IPS DF 19.7 (cell line): ENCODE measurements around the gene AGMAT.
"Not testable (repeated sequence)": the region's sequence is repeated elsewhere in the genome, so short reads cannot be mapped to it uniquely, and the experiment has no call there.

Experiments used
- DNase-seq: peaks from one replicate; pipeline ENCODE4 v3.0.0-alpha.2; 2013; ENCODE audit warnings: low read depth, low spot score

Gene AGMAT

DNA sequence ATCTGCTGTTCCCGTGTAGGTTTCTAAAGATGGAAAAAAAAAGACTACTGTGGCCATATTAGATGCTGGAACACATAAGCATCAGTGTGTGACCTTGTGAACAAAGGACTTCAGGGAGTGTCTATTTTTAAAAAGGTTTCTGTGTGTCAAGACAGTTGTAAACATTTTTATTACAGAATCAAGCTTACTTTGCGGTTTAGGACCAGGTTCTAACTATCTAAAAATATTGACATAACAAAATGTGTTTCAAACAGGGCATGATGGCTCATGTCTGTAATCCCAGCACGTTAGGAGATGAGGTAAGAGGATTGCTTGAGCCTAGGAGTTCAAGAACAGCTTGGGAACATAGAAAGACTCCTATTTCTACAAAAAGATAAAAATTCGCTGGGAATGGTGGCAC lies 25.3 kb upstream of the AGMAT start:
- no peak for DNase-seq

- no peak for DNase-seq
These were observed 24.8 kb upstream of the AGMAT start for GRCh38 chr1:15609631-15610030.

DNA sequence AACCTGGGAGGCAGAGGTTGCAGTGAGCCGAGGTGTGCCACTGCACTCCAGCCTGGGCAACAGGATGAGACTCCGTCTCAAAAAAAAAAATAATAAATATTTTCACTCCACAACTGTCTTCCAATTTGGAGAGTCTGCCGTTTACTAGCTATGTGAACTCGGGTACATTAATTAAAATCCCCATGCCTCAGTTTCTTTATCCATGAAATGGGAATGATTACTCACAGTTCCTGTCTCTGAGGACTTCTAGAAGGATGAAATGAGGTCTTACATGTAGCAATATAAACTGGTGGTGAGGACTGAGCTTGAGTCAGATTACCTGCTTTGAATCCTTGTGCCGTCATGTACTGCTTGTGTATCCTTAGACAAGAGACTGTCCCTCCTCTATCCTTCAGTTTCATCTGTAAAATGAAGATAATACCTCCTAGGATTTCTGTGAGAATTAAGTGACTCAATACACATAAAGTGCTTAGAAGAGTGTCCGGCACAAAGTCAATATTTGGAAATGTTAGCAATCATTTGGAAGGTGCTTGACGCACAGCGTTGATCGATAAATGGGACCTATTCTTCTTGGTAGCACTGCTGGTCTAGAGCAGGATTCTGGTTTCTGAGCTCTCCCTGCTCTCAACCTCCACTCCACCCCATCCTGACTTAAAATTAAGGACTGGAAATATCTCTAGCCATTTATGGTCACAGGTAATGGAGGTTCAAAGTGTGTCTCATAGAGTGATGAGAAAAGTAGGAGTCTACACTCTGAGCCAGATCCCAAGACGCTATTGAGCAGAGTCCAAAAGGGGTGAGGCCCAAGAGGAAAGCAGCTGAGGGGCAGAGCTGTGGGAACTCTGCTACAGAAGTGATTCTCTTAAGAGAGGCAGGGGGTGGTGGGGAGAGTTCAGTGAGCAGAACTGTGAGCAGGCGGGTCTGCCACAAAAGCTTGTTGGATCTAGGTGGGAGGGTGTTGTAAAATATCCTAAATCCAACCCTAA lies 20.8 kb upstream of the AGMAT start:
- DNase-seq = no peak

DNA sequence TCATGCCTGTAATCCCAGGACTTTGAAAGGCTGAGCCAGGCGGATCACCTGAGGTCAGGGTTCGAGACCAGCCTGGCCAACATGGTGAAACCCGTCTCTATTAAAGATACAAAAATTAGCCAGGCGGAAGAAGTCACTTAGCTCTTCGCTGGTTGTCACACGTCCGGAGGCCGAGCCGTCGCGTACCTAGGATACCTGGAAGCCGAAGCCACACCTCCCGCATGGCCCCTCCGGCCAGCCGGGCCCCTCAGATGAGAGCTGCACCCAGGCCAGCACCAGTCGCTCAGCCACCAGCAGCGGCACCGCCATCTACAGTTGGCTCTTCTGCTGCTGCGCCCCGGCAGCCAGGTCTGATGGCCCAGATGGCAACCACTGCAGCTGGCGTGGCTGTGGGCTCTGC lies 19.5 kb upstream of the AGMAT start:
- DNase-seq = not testable (repeated sequence)

DNA sequence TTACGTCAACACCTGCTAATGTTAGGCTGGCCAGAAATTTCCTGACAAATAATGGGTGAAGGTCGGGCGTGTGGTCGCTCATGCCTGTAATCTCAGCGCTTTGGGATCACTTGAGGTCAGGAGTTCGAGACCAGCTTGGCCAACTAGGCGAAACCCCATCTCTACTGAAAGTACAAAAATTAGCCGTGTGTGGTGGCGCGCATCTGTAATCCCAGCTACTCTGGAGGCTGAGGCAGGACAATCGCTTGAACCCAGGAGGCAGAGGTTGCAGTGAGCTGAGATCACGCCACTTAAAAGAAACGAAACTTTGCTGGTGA lies 19.1 kb upstream of the AGMAT start:
- DNase-seq = not testable (repeated sequence)

DNA sequence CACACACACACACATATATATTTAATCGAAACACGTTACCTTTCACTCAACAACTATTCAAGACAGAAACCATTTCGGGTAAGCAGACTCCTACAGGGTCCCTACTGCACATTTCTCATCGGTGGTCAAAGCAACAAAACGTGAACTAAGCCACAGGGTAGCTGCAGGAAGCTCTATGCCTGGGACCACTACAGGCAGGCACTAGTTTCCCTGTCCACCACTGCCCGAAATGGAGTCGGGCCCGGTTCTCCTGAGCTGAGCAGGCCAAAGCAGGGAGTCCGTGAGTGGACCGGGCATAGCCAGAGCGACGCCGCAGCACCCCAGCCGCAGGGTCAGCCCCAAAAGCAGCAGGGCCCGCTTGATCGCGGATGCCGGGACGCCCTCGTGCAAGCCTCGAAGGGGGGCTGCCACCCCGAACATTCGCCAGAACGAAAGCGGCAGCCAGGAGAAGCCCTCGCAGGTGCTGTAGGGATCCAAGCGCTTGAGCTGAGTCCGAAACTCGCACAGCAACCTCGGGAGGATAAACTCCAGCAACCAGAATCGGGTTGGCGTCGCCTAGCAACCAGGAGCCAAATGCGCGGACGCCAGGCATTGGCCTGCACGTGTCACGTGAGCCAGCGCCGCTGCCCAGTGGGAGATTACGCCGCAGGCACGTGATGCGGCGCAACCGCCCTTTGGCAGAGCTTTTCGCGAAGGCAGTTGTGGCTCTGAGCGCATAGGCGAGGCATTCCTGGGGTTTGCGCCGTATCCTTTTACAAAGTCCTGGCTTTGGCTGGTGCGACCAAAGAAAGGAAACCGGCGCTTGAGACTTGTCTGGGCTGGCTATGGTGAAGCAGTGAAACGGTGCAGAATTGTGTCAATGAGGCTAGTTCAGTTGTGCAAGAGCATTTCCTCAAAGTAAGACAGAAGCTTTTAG lies 18.5 kb upstream of the AGMAT start:
- DNase-seq = peak; percentile 92

DNA sequence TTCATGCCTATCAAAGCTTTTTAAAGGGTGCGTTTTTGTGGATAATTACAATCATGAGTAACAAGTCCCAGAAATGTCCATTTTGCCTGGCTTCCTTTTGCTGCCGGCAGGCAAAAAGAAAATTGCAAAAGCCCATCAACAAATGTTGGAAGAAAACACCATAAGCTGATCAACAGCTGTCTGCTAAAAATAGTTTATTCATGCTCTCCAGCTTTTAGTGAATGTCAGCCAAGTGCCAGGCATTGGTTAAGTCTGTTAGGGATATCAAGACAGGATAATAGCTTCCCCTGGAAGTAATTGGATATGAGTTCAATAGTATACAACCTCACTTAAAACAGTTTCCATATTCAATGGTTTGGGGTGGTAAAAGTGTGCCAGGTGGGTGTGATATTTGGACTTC lies 13.6 kb upstream of the AGMAT start:
- DNase-seq = no peak

DNA sequence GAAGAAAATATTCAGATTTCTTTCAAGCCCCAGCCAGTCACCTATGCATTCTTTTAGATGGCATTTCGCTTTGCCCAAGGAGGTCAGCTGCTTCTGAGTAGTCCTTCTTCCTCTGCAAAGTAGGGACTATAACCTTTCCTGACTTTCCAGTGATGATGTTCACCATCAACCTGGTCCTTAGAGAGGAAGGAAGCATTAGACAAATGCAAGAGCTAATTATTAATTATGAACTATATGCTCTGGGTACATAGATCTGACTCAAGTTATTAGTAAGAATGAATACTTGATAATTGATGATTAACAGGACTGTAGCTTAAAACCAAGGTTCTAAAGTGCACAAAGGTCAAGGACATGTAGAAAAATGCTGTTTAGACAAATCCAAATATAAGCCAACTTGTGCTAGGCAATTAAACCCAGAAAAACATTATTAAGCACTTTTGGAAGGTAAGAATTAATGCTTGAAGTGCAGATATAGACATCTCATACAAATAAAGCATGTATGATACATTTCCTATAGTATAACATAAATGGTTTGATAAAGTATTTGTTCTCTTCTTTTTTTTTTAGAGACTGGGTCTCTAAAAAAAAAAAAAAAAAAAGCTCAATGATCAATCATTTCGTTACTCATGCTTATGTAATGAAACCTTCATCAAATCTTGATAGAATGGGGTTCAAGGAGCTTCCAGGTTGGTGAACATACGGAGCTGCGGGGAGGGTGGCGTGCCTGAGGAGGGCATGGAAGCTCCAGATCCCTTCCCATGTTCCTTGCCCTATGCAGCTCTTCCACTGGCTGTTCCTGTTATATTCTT lies 11.2 kb upstream of the AGMAT start:
- DNase-seq = no peak

DNA sequence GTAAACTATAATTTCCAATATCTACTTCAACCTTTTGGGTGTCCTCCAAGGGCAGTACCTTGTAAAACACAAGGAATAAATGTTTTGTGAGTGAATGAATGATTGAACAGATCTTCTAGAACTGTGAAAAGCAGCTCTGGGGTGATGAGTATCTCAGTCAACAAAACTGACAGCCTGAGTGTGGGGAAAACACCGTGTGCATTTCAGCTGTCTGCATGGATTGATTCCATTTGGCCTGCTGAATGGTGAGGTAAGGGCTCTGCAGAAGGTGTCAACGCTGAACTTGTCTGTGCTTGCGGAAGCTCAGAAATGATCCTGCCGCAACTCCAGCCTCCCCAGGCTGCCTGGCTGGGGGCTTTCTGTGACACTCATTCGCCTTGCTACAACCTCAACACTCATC lies 7.4 kb upstream of the AGMAT start:
- no peak for DNase-seq

DNA sequence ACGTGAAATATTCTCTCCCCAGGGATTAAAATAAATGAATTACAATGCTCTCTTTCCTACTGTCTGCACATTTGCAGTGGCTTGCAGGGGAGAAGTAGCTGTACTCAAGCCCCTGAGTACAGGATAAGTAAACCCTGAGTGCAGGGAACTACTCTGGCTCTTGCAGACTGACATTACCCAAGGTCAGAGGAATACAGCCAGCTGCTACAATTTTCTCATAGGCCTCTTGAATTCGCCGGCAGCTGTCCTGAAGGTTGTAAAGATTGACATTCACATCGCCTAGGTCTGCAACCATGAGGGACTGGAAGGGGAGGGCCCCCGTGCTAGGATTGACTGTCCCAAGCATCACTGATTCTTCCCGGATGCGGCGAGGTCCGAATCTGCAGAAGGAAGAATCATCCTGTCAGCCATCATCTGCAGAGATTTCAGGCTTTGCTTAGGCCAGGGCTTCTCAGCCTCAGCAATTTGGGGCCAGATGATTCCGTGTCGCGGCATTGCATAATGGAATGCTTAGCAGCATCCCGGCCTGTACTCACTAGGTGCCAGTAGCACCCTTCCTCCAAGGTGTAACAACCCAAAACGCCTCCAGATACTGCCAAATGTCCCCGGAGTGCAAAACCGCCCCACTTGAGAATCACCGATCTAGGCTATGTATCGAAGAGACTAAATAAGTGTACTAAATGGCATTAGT lies 1.7 kb downstream of the AGMAT start:
- DNase-seq = no peak

GRCh38 chr1:15579683-15580047 lies 5.2 kb downstream of the AGMAT start:
- DNase-seq = no peak

- DNase-seq = no peak
These were observed 5.7 kb downstream of the AGMAT start for GRCh38 chr1:15578921-15579682.

DNA sequence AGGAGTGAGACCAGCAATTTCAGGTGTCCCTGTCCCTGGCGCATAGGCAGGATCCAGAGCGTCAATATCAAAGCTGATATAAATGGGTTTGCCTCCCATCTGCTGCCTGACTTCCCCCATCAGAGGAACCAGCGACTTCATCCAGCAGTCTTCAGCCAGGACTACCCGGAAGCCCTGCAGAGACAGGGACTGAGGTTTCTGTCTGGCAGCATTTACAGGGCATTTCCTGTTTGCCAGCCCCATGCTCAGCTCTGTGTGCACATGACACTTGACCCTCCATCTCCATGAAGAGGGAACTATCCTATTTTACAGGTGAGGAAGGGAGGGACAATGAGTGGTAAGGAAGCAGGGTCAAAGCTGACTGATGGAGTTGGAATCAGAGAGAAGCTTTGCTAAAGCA lies 7.2 kb downstream of the AGMAT start:
- no peak for DNase-seq

DNA sequence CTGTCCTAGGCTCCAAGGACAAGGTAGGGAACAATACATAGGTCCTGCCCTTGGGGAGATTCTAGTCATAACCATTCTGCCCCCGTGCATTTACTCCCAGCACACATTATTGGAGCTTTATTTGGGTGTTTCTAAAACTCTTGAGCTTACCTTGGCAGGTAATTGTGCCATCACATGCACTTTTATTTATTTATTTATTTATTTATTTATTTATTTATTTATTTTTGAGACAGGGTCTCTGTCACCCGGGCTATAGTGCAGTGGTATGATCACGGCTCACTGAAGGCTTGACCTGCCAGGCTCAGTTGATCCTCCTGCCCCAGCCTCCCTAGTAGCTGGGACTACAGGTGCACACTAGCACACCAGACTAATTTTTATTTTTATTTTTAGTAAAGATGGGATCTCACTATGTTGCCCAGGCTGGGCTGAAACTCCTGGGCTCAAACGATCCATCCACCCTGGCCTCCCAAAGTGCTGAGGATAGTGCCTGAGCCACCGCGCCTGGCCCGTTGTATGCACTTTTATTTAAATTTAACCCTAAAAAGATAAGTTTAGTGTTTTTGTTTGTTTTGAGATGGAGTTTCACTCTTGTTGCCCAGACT lies 9.2 kb downstream of the AGMAT start:
- DNase-seq = no peak

GRCh38 chr1:15574741-15575140 lies 10.1 kb downstream of the AGMAT start:
- no peak for DNase-seq

DNA sequence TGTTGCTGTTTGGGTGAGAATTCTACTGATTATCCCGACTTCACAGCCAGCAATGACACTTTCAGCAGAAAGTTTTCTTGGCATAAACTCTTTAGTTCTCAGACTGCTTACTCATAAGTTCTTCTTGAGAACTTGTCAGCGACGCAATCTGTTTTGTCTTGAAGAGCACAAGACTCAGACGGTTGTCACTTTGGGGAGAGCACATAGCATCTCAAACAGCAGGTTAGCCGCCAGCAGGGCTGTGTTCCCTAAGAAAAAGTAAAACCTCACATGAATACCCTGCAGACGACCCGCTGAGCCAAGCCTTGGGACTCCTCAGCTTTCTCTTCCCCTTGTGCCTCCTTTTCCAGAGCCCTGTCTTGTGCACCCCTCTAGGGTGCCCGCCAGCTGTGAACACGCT lies 11.4 kb downstream of the AGMAT start:
- no peak for DNase-seq

DNA sequence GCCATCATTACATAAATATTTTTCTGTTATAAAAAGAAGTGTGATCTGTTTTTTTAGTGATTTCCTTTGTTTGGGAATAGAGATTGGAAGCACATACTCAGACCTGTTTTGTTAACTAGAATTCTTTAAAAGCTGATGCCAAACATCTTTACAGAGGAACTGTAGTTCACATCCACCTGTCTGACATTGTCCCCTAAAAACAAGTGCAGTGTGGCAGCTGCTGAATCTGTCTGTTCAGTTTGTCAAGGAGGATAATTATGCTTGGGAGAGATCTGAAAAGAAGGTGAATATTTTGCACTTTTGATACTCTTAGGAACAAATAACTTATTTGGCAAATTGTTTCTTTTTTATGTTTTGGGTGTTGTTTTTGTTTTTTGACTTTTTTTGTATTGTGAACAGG lies 13.6 kb downstream of the AGMAT start:
- no peak for DNase-seq

DNA sequence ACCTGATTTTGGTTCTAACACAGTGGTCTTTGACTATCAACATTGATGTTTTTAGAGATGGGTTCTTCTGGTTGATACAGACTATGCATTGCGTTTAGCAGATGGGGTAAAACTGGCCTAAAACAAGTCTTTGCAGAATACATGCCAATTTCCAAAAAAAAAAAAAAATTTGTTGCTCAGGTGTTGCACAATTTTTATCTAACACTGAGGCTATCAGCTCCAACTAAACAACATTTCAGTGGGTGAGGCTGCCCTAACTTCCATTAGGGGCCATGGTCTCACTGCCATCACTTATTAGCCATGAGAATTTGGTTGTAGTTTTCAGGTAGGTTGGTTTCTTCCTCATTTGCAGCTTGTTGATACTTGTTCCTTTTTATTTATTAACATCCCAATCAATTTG lies 14.0 kb downstream of the AGMAT start:
- DNase-seq = no peak

GRCh38 chr1:15568387-15569073 lies 16.3 kb downstream of the AGMAT start:
- DNase-seq = no peak
